GM21619 (cell line): ENCODE data around the gene SPAG9.
"Not testable (repeated sequence)": the region's sequence is repeated elsewhere in the genome, so short reads cannot be mapped to it uniquely, and the experiment has no call there.

ENCODE experiments used
- ATAC-seq: cut with Tn5 transposase; IDR thresholded peaks from one replicate; pipeline ENCODE4 v1.9.1; 2021; ENCODE audit not compliant: unreplicated experiment

The SPAG9 gene

DNA sequence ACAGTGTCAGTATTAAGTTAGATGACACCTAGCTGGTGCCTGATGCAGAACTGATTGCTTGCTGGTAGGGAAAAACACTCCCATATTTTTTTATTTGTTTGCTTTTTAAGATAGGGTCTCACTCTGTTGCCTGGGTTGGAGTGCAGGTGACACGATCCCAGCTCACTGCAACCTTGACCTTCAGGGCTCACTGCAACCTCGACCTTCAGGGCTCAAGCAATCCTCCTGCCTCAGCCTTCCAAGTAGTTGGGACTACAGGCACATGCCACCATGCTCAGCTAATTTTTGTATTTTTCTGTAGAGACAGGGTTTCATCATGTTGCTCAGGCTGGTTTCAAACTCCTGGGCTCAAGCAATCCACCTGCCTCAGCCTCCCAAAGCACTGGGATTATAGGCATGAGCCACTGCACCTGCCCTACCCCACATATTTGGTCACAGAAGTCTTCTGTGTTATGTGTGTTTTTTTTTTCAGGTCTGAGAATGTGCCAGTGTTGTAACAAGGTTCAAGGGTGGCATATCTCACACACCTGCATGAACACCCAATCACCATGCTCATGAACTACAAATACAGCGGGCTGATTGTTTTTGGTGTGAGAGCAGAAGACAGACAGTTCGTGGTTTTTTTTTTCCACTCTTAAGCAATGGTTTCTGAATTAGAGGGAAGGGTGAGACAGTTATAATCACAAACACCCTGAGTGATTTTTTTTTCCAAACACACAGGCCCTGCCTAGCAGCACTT lies 22.8 kb downstream of the SPAG9 start:
- ATAC-seq, result no peak

DNA sequence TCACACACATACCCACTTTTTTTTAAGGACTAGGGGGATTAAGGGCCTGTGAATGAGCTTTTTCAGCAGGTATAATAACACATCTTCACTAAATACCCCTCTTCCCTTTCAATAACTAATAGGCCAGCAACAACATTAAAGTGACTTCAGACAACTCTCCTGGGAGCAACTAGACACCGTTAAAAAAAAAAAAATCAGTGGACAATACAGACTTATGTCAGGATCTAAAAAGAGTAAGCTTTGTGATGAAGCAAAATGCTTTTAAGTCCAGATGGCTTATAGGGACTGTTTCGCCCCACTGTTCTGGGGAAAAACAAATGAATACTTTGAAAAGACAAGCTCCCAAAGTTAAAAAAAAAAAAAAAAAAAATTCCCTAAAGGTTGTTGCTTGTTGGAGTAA lies 29.0 kb downstream of the SPAG9 start:
- no peak for ATAC-seq

DNA sequence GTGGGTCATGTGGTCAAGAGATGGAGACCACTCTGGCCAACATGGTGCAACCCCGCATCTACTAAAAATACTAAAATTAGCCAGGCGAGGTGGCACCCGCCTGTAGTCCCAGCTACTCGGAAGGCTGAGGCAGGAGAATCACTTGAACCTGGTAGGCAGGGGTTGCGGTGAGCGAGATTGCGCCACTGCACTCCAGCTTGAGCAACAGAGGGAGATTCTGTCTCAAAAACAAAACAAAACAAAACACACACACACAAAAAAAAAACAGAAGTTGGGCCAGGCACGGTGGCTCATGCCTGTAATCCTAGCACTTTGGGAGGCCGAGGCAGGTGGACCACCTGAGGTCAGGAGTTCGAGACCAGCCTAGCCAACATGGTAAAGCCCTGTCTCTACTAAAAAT lies 31.8 kb downstream of the SPAG9 start:
- ATAC-seq, result not testable (repeated sequence)

DNA sequence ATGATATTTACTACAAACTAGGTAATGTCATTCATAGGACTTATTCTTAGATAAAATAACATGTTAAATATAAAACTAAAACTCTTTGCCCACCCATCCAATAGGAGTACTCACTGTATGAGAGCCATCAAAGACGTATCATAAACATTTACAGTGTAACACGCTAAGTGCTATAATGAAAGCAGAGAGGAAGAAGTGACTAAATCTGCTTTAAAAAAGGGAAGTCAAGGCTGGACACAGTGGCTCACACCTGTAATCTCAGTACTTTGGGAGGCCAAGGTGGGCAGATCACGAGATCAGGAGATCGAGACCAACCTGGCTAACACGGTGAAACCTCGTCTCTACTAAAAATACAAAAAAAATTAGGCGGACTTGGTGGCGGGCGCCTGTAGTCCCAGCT lies 32.4 kb downstream of the SPAG9 start:
- no peak for ATAC-seq

DNA sequence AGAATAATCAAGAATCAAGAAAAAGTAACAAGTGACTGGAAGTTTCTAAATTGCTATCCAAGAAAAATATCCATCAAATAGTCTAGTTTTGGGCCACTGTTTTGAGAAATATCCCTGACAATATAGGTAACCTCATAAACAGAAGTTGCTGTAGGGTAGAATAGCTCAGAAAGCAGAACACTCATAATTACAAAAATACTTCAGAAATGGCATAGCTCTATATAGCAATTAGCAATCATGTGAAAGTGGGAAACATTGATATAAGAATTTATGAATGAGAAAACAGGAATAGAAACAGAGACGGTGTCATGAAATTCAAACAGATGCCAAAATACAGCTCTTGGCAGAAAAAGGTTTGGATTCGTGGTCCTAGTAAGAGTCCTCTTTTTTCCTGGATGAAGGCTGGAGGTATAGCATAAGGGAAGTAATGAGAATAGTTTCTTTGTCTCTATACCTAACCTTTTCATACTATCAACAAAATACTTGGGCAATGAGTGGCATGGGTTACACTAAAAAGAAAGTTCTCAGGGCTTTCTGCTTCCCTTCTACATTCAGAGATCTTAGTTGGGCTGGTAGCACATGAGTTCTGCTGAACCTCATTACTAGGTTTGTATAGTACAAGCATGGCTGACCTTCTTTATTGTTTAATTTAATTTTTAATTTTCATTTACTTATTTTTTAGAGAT lies 33.5 kb downstream of the SPAG9 start:
- ATAC-seq, result no peak

DNA sequence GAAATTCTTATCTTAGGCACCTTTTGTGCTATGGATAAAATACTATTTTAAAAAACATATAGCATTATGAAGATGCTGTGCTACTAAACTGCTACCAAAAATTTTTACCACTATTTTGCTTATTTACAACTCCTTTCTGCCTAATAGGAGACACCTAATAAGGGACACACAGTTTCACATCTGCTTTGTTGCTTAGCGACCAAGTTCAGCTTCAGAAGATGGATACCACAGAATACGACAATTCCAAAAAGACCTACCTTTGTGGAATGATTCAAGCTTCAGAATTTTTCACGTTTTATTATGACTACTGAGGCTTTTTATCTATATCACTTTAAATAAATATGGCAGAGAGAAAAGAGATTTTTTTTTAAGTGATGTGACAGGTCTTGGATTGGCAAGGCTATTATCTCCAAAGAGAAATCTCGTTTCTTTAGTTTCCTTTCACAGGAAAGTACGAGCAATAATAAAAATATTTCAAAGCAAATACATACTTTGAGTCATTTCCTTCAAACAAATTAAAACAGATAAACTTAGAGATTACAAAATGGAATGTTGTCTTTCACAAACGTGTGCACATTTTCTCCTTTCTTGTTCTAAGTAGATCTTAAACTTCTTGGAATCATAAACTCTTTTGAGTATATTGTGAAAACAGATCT lies 35.4 kb downstream of the SPAG9 start:
- ATAC-seq, result no peak

DNA sequence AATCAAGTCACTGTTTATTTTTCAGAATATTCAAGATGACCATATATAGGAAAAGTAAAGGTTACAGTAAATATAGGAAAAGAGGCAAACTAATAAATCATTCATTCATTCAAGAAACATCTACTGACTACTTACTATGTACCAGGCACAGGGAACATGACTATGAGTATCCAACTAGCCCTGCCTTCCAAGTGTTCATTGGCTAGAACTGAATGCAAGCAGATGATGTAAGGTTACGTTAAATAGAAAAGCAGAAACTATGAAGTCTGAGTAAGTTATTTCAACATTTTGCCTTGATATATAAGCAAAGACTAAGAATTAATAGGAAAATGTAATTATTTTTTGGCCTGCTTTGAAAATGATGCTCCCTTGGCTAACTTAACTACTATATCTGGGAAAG lies 36.7 kb downstream of the SPAG9 start:
- no peak for ATAC-seq

DNA sequence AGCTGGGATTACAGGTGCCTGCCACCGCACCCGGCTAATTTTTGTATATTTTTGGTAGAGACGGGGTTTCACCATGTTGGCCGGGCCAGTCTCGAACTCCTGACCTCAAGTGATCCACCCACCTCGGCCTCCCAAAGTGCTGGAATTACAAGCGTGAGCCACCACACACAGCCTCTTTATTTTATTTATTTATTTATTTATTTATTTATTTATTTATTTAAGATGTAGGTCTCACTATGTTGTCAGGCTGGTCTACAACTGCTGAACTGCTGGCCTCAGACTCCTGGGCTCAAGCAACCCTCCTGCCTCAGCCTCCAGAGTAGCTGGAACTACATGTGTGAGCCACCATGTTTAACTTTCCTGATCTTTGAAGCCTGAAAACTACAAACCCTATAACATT lies 37.3 kb downstream of the SPAG9 start:
- not testable (repeated sequence) for ATAC-seq

DNA sequence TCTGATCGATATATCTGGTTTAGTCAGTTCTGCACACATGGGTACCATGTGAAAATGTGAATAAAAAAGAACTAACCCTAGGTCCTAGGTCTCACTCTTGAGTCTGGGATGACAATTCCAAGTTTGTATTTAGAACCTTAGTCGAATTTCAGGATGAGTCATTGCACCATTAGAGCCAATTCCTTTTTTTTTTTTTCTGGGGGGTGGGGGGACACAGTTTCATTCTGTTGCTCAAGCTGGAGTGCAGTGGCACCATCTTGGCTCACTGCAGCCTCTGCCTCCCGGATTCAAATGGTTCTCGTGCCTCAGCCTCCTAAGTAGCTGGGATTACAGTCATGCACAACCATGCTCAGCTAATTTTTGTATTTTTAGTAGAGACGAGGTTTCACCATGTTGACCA lies 41.6 kb downstream of the SPAG9 start:
- ATAC-seq, result no peak

DNA sequence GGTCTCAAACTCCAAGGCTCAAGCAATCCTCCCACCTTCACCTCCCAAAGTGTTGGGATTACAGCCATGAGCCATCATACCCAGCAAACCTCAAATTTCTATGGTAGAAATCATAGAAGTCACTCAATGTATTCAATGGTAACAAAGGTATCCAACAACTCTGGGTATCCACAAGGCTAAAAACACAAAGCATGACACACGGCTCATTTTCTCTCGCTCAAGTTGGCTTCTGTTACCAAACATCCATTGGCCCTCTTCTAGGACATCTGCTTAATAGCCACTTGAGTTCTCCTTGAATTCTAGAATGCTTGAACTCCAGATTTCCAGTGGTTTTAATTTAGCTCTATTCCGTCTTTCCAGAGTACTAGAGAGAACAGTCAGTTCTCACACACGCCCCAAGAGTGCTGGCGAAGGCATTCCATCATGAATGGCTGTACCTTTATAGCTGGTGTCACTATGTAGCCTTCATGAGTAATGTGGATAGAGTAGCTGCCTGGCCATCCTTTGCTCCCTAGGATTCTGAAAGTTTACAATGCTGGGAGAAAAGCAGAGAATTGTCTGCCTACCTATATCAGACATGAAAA lies 42.6 kb downstream of the SPAG9 start:
- no peak for ATAC-seq

DNA sequence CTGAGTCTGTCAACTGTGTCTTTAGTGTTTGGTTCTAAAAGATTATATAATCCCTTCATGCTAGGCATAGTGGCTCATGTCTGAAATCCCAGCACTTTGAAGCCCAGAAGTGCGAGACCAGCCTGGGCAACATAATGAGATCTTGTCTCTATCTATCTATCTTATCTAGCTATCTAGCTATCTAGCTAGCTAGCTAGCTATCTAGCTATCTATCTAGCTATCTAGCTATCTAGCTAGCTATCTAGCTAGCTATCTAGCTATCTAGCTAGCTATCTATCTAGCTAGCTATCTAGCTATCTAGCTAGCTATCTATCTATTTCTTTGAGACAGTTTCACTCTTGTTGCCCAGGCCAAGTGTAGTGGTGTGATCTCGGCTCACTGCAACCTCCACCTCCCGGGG lies 43.8 kb downstream of the SPAG9 start:
- ATAC-seq, result no peak

DNA sequence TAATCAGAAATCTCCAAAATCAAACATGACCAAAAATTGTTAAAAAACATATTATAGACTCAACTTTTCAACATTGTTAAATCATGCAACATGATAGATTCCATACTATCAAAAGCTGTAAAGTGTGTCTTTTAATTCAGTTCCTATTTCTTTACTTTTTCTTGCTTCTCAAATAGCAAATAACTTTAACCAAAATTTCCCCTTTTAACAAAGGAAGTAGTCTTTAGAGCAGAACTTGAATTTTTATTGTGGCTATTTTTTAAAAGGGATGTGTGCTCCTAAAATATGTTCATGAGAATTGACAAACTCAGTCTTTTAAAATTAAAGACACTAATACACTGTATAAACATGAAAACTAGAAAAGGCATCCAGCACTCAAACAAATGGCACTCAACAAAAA lies 49.1 kb downstream of the SPAG9 start:
- ATAC-seq, result no peak

DNA sequence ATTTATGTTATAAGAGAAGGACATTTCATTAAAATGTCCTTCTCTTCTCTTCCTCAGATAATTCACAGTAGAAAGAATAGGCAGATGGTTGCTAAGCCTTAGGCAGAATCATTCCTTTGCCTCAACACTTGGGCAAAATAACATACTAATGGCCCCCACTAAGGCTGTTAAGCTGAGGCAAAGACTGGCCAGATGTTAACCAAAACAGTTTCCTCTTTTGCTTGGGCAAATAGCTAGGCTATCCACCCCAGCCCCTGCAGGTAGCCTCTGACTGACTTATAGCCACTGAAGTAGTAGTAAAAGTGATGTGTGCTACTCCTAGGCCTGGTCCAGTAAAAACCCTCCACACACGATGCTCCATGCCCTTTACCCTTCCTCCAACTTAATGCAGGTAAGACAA lies 55.2 kb downstream of the SPAG9 start:
- ATAC-seq, result no peak

DNA sequence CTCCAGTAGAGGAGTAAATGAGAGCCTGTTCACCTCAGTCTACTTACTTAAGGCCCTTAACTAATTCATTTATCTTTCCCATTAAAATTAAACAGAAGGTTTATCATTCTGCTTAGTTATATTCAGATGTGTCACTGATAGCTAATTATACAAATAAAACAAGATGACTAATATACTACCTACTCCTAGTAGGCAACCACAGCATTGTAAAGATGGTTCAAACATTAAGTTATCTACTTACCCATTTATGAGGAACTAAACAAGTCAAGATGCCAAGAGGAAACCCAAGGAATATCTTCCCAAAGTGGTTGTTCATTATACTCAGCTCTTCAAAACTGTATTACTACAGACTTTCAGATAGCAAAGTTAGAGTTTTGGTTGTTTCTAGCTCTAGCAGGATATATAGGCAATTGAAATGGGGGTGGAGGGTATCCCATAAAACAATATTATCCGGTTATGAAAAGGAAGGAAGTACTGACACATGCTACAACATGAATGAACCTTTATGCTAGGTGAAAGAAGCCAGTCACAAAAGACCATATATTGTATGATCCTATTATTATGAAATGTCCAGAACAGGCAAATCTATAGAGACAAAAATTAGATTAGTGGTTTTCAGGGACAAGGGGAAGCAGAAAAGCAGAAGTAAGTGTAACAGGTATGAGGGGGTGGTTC lies 56.5 kb downstream of the SPAG9 start:
- ATAC-seq, result no peak

DNA sequence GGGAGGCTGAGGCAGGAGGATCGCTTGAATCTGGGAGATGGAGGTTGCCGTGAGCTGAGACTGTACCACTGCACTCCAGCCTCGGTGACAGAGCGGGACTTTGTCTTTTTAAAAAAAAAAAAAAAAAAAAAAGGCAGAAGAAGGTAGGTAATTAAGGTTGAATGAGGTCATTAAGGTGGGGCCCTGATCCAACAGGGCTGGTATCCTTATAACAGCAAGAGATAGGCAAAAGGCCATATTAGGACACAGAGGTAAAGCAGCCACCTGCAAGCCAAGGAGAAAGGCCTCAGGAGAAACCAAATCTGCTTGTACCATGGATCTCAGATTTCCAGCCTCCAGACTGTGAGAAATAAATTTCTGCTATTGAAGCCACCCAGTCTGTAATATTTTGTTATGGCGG lies 60.3 kb downstream of the SPAG9 start:
- no peak for ATAC-seq

DNA sequence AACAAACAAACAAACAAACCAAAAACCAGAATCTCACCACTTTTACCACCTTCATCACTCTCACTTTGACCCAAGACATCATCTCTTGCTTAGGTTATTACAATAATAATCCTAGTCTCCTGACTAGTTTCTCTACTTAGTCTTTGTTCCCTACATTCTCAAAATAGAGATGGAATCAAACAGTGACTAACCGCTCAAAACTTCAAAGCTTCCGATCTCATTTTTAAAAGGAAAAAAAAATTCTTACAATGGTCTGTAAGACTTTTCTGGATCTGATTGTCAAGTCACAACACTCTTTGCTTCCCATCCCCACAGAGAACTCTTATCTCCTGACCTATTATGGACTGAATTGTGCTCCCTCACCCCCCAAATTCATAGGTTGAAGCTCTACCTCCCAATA lies 60.9 kb downstream of the SPAG9 start:
- ATAC-seq, result no peak

DNA sequence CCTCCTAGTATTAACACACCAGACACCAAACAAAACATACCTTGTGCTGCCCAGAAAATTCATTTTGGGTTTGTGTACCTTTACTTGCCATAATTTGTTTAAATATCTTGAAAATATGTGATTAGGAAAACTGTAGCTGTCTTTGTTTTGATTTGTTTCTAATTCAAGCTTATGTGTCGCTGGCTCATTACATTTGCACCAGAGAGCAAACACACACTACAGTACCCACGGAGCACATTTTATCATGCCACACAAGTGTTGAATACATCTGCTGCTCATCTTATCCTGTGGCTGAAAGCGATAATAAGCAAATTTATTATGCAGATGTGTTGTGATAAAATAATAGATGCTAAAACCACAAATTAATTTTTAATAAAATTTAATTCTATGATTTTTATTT lies 63.1 kb downstream of the SPAG9 start:
- ATAC-seq, result no peak

DNA sequence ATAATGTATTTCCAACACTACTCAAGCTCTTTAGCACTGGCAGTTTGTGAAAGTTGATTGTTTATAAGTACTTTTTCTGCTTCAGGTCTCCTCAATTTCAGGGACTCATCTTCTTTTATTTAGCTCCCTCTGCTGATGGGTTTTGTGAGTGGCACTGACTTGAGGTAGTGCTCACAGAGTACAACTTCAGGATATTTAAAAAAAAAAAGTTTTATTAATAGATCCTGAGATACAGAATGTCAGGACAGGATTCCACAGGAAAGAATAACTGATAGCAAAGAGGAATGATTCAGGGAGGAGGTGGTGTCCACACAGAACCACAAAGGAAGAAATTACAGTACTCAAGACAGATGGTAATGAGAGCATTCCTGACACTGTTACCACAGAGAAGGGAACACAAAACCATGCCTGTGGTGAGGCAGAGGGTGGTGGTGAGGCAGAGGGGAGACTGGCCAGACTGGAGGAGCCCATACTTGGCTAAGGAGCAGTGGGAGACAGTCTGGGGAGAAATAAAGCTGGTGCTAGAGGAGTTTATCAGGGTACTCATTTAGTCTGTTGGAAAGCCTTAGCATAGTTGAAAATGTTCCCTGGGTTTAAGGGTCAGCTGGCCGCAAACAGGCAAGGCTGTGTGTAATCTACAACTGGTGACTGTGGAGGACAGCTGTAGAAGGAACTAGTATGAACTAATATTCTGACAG lies 63.7 kb downstream of the SPAG9 start:
- no peak for ATAC-seq

DNA sequence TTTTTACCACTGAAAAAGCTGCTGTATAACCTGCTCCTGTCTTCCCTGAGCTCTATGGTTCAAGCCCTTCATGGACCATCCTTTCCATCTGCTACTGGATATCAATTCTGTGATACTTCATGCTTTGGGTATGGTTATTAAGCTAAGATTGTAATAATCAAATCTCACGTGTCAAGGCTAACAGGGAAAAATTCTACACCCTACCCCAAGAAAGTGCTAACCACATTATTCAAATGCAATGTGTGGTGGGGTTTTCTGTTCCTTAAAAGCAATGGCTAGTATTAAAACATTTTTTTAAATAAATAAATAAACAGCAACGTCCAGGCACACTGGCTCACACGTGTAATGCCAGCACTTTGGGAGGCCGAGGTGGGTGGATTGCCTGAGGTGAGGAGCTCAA lies 65.9 kb downstream of the SPAG9 start:
- ATAC-seq, result no peak

DNA sequence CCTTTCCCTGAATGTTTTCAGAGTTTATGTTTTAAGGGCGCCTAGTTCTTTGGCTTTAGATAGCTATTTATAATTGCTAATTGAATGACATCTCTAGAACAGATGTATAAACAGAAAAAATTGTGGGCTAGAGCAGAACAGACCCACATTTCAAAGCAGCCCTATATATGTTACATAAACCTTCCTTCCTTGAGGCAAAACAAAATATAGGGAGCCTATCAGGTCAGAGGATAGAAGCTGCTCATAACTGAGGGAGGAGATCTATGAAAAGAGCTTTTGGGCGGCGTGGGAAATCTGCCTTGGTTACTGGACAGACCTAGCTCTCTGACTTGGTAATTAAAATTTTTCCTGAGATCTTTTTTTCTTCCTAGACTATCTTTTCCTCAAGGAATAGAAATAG lies 68.4 kb downstream of the SPAG9 start:
- ATAC-seq, result no peak
